ENCODE measurements around the gene ADCK1. TPM values are rescaled to one million over a fixed set of nuclear protein-coding genes. Genes with fewer than 3 reads are reported as not detected.

The ADCK1 gene
- 10 to 100 TPM in 1 of 4 donors, 1 to 10 TPM in 3; 4.2 to 10.7 (median 6.2) TPM for total RNA-seq

- DNase-seq (ENCODE audit: low spot score) (peak; percentile 83), ATAC-seq (ENCODE audit: low FRiP score) (peak; percentile 87)
- TF ChIP-seq CTCF (IDR thresholded peaks at IDR 0.05) = no peak
These were observed at the start of gene ADCK1 for GRCh38 chr14:77799863-77800730. Gene ADCK1 (plus strand): TSS chr14:77800109. CDS start chr14:77818979, 18,870 bp downstream.

- DNase-seq (ENCODE audit: low spot score) (no peak), ATAC-seq (ENCODE audit: low FRiP score) (no peak)
- no peak for TF ChIP-seq CTCF (IDR thresholded peaks at IDR 0.05)
These were observed 47.6 kb upstream of the ADCK1 start for GRCh38 chr14:77752266-77752665.

- TF ChIP-seq CTCF (IDR thresholded peaks at IDR 0.05) = no peak
- DNase-seq (ENCODE audit: low spot score) (no peak), ATAC-seq (ENCODE audit: low FRiP score) (peak; percentile 59)
These were observed 47.0 kb upstream of the ADCK1 start for GRCh38 chr14:77752799-77753516.

GRCh38 chr14:77760381-77761204 lies 39.3 kb upstream of the ADCK1 start, which contains the start of gene SNW1:
Gene SNW1 (minus strand): TSS chr14:77761156. CDS start chr14:77761127, 29 bp downstream.
- peak; percentile 96 for ATAC-seq (ENCODE audit: low FRiP score)
- TF ChIP-seq CTCF (IDR thresholded peaks at IDR 0.05) = no peak

GRCh38 chr14:77761205-77761931 lies 38.5 kb upstream of the ADCK1 start:
- TF ChIP-seq CTCF (IDR thresholded peaks at IDR 0.05) = no peak
- DNase-seq (ENCODE audit: low spot score) (no peak), ATAC-seq (ENCODE audit: low FRiP score) (peak; percentile 41)

More at GRCh38 chr14:77760381-77761204, 39.3 kb upstream of the ADCK1 start, which contains the start of gene SNW1:
- peak; percentile 48 for DNase-seq (ENCODE audit: low spot score)

GRCh38 chr14:77763316-77763715 lies 36.6 kb upstream of the ADCK1 start:
- no peak for ATAC-seq (ENCODE audit: low FRiP score)
- no peak for DNase-seq (ENCODE audit: low spot score)
- TF ChIP-seq CTCF (IDR thresholded peaks at IDR 0.05) = no peak

All from omental fat pad (tissue), 4 donors.